HG02943 (cell line): ENCODE measurements around the gene CREB3L1.

Experiments
- ATAC-seq: cut with Tn5 transposase; IDR thresholded peaks from one replicate; pipeline ENCODE4 v1.9.1; 2021; ENCODE audit warnings: mild to moderate bottlenecking, low read depth, moderate library complexity; ENCODE audit not compliant: unreplicated experiment

Gene CREB3L1

DNA sequence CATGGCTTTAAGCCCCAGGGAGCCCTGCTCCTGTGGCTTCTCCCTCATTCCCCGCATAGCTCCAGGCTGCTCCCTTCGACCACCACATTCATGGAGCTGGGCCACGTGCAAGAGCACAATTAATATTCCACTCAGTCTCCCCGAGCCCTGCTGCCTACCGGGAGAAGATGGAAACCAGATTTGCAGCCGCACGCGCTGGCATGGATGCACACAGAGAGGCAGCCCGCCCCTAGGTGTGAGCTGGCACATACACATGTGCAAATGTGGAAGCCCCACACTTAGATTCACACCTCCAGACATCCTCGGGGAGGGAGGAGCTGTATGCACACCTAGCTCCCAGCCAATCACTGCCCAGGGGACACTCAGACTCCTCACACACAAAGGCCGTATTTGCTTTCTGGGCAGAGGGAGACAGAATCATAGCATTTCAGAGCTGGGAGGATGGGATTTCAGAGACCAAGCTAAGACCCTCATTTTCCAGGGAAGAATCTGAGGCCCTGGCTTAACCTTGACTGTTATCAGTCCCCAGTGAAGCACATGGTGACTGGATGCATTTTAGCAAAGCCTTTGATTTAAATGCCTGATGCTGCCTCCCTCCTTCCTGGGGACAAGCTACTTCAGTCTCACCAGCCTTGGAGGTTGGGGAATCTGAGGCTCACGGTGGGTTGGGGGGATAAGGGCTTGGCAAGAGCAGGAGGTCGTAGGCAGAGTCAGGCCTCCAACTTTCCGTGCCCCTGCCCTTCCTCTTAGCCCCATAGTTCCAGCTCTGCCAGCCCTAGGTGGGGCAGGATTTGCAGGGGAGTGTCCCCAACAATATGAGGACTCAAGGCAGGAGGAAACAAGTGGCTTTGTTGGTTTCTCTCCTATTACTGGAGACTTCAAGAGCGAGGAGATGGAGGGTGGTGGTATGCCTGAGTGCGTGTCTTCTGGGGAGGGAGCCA is 5.3 kb upstream of the CREB3L1 start:
- no peak for ATAC-seq

DNA sequence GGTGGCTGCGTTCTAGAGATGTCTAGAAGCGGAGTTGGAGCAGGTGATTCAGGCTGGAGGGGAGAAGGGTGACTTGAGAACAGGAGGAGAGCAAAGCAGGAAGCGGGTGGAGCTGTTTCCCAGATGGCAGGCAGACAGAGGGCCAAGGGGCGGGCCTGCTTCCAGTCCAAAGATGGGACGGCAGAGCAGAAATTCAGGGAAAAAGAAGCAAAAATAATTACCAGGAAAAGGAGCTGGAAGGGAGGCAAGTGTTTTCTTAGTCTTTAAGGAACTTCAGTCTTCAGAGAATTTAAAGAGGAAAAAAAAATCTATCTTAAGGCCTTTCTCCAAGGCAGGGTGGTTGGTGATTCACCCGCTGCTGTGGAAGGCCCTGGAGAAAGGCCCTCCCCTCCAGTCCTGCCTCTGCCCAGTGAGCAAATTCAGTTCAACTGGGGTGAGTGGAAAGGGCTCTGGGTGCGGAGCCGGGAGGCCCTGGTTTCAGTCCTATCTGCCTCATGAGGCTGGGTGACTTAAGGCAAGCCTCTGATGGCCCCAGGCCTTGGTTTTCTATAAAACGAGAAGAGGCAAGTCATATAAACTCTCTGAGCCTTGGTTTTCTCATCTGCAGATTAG is 4.5 kb upstream of the CREB3L1 start:
- ATAC-seq, result no peak

DNA sequence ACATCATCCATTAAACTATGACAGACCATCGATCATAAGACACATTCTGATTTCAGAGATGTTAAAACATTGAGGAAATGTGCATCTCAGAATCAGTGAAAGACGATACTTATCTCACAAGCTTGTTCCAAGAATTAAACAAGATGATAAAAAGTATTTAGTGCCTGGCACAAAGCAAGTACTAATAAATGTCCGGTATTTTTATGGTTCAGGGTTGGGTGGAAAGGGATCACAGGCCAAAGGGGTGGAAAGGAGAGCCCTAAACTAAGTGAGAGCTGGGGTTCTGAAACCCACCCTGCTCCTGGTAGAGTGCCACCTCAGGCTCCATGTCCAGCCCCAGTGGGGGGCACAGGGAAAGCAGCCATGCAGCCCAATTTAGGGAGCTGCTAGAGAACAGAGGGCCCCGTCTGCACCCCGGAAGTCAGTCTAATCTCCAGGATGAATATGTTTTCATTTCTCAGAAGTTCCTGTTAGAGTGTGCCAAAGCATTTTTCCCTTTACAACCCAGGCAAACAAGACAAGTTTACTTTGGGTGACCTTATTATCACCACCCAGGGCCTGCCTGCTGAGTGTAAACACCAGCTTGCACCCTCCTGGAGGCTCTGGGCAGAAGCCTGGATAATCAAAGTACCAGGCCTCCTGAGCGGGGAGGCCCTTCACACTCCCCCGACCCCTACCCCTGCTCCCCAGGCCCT is 3.8 kb upstream of the CREB3L1 start:
- ATAC-seq, result no peak

DNA sequence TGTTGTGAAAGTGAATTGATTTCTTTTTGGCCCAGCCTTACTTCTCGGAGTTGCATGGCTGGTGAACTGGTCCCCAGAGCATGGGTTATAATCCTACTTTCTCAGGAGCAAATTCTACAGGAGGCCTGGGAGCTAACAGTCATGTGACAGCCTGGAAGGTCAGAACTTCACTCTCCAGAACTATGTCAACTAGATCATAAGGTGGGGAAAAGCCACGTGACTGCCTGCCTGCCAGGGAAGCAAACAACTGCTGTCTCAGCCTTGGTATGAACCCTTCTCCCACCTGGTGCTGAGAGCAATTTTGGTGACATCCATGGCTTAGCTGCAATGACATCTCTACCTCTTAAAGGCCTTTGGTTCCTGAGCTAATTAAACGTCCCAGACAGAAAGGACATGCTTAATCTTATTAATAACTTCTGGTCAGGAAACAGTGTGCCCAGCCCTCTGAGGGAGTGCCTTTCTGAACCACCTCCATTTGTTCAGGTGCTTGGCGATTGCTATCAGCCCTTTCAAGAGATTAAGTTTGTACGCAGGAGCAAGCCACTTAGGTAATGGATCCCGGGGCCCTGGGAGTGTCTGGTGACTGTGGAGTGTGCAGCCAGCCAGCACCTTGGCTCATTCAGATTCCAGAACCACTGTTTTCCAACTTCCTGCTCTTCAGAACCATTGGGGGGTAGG is 1.4 kb upstream of the CREB3L1 start:
- ATAC-seq, result no peak

DNA sequence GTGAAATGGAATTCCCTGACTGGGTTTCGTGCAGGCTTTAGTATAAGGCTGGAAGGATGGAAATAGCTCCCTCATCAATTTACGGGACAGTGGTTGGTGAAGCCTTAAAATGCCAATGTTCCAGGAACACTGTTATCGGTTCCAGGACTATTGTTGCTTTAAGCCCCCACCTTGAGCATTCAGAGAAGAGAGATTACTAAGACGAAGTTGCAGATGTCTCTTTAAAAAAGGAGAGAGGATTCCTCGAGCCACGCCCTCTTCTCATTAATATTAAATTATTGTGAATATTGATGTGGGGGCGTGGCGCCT is 195 bp upstream of the CREB3L1 start:
- ATAC-seq, result no peak

DNA sequence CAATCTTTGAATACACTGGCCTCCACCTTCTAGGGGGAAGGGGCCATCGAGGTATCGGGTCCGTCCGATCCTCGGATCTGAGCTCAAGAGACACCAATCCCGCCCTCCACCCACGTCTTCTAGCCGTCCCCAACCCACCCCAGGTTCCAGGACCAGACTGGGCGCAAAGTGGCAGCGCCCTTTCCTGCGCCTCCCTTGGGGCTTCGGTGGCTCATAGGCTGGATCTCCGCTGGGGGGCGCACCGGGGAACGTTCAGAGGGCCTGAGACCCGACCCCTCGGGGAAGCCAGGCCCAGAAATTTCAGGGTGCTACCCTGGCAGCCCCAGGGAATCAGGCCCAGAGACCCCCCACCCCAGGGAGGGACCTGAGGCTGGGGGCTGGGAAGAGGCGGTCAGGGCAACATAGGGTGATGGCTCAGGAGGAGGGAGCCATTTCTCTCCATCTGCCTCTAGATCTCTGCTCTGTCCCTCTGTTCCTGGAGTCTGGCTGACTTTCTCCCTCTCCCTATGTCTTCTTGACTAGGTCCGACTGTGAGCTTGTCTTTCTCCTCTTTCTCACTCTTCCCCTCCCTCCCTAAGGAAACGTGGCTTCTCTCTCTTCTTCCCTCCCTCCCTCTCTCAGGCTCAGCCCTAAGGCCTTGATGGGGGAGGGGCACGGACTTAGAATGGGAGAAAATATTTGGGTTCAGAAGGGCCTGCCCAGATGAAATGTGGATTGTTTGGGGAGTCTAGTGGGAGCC is 1.1 kb downstream of the CREB3L1 start:
- ATAC-seq, result no peak

DNA sequence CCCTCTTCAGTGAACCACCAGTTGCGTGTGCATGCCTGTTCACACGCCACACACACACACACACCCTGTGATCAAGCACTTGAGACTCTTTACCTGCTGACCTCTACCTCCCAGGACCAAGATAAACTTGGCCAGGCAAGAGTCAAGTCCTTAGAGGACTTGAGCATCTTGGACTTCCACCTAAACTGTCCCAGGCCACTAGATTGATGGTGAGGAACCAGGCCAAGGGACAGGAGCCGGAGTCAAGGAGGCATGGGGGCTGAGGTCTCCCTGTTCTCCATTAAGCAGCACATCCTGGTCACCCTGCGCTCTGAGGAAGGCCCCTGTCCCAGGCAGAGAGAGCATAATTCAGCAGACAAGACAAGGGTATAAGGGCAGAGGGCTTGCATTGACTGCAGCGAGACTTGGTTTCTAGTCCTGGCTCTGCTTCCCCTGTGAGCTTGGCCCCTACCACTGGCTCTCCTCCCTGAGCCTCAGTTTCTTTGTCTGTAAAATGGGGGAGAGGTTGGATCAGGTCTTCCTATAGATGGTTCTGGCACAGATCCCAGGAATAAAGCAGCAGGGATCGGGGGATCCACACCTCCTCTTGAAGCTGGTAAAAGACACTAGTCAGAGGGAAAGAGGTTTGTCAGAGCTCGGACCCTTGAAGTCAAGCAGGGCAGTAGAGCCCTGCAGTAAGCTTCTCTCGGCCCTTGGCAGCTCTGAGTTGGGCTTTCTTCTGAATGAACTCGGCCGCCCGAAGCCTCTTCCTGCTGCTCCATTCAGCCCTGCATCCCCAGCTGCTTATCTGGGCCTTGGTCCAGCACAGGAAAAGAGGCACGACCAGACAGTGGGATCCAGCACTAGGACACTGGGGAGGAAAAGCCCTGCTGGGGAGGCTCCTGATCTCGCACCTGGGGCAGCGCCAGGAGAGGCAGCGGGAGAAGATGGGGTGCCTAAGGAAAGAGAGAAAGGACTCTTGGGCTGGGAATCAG is 2.0 kb downstream of the CREB3L1 start:
- no peak for ATAC-seq

DNA sequence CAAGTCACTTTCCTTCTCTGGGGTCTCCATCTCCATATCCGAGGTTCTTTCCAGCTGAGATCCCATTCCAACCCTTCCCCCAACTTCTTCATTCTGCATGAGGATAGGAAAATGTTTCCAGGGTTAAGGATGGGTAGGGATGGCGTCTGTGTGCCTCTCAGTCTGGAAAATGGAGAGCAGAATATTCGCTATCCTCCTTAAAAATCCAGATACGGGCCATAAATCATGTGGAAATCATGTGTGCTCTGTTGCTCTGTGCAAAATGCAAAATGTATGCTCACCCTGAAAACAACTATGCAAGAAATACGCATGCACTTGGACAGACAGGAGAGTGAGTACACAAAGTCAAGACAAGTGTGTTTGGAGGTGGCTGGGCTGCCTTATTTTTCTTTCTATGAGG is 3.2 kb downstream of the CREB3L1 start:
- ATAC-seq, result no peak

DNA sequence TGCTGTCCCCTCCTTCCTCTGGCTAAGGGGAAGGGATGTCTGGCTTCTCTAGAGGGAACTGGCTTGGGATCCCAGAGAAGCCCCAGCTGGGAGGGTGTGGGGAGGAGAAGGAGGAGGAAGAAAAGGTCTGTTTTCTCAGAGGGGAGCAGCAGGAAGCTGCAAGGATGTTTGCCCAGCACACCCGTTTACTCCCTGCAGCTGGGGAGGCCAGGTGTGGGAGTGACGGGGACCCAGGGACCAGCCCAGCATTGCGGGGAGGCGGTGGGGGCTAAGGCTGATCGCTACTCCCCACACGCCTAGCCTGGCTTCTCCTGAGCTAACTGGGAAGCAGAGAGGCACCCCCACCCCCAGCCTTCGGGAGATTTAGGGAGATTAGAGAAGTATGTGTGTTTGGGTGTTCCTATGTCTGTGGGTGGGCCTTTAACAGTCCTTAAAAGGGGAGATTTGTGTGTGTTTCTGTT is 3.9 kb downstream of the CREB3L1 start:
- ATAC-seq, result no peak

DNA sequence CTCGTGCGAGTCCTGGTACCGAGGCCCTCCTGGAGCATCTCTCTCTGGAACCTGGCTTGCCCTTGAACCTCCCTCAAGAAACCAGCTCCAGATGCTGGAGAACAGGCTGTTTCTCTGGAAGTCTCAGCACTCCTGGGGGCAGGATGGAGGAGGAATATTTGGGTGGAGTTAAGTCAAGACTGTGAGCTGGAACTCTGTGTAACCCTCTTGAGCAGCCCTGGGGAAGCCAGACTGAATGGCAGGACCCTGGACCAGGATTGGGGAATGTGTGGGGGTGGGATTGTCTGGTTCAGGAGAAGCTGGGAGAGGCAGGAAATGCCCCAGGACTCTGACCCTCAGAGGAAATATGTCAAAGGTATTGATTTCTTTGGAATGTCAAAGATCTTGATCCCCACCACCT is 7.7 kb downstream of the CREB3L1 start:
- ATAC-seq, result no peak

DNA sequence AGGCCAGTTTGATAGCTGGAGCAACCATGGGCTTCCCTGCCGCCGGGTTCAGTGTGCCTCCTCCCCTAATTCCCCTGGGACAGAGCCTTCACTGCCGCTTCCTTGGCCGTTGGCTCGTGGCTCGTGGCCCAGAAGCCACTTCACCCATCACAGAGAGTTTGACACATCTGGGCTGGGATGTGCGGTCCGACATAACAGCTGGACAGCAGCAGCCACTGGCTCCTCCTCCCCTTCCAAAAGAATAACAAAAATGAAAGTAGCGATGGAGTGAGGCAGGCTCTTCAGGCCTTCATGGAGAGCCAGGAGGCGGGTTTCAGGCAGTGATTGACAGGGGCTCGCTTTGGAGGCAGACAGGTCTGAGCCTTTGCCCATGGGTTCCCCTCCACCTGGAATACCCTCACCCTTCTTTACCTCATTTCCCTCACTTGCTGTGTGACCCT is 8.2 kb downstream of the CREB3L1 start:
- ATAC-seq, result no peak

DNA sequence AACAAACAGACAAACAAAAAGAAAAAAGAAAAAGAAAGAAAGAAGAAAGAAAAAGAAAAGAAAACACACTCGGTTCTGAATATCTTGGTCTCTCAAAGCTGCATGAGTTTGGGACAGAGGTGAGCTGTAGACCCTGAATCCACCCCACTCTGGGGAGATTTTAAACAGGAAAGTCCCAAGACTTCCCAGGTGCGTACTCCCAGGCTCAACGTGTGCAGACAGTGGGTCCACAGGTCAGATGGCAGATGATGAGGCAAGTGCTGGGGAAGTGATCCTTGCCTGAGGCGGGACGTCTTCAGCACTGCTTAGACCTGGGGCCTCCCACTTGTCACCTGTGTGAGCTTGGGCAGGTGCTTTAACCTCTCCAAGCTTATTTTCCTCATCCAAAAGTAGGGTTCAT is 9.3 kb downstream of the CREB3L1 start:
- no peak for ATAC-seq

DNA sequence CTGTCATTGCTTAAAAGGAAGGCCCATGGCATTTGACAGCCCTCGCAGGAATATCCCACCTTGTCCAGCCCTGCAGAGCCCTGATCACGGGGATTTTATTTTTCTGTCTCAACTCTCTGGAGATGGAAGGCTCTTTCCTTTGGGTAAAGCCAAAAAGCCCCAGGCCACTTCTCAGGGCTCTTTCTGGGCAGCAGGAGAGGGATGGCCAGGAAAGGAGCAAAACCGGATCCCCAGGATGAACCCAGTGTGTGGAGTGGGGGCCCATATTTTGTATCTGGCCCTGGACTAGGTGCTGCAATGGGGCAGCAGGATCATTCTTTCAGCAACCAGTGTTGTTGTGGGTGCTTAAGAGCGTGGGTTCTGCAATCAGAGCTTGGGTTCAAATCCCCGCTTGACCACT is 11.0 kb downstream of the CREB3L1 start:
- no peak for ATAC-seq

DNA sequence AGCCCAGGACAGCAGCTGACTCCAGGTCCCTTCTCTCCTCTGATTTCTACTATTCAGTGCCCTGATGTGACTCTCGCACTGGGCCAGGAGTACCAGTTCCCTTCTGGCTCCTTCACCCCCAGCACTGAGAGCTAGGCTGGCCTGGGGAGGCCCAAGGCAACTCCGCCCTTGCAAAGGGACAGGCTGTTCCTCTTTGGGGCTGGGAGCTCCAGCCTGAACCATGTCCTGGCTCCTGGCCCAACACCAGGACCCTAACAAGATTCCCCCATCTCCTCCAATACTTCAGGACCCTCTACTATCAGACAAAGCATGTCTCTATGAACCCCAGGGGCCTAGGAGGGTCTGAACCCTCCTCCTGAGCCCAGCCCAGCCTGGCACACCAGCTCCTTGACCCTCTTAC is 12.5 kb downstream of the CREB3L1 start:
- ATAC-seq, result no peak

DNA sequence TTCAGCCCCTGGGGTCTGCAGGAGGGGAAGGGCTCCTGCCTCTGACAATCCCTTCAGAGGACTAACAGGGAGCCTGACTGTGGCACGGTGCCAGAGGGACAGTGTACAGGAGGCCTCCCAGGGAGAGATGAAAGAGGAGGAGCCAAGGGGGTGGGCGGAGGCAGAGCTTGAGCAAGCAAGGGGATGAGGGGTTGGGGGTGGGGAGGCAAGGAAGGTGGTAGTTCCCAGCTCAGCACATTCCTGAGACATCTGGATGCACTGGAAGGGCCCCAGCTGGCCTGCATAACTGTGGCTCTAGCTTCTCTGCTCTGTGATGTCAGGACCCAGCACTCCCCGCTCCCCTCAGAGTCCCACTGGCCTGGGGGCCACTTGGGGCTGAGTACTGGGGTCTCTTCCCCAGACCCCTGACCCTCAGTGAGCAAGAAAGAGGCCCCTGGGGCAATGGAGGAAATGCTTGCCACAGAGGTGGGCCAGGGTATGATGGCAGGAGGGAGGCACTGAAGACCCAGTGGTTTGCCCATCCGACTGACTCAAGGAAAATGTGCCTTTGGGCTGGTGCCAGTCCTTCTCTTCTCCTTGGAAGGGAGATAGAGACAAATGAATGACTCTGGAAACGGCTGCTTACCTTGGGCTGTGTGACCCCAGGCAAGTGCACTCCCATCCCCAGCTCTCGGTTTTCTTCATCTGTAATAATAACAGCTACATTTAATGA is 13.3 kb downstream of the CREB3L1 start:
- no peak for ATAC-seq

DNA sequence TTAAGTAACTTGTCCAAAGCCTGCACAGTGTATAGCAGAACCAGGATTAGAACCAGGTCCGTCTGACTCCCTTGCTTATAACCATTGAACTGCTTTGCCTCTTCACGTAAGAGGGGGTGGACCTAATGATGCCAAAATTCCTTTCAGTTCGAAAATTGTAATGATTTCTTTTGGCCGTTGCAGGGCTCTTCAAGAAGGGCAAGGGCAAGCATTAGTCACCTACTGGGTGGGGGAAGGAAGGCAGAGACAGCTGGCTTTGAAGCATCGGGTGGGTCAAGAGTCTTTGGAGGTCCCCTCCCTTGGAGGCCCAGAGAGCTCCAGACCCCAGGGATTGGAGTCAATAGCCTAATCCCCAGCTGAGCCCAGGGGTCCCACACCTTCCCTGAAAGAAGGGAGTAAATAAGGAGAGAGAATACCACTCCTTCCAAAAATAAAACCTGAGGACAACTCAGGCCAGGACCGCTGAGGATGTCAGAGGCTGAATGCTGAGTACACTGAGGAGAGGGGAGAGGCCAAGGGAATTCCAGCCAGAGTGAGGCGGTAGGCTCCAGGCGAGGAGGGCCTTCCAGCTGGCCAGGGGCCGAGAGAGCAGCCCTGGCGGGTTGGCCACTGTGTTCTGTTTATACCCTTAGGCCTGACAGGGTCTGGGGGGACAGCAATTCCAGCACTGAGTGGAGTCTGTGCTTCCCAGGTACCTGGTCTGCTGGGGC is 14.1 kb downstream of the CREB3L1 start:
- no peak for ATAC-seq

DNA sequence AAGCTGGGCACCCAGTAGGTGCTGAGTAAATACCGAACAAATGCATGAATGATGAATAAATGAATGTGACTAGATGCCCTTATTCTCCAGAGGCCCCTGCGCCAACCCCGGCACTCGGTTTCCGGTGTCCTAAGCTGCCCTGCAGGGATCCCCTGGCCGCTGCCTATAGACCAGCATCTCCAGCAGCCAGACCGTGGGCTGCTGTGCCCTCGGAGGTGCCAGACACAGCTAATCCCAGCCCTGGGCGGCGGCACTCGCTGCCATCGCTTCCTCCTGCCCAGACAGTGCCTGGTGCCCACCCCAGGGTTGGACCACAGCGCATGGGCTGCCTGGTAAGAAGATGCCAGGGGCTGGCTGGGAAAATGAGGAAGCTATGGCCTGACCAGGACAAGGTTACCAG is 15.6 kb downstream of the CREB3L1 start:
- ATAC-seq, result no peak

DNA sequence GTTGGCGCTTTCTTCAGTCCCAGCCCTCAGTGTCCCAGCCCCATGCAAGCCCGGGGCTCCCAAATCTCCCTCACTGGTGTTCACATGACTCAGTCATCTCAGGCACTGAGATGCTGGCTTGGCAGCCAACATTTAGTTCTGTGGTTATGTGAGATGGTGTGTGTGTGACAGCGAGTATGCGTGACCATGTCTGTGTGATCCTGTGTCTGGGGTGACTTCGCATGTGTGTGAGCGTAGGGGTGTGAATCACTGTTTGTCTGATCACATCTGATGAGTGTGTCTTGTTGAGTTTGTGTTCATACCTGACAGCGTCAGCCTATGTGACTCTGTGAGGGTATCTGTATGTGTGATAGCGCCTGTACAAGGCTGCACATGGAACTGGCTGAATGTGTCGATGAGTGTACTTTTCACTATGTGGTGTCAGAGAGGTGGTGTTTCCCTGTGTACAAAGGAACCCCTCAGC is 16.2 kb downstream of the CREB3L1 start:
- ATAC-seq, result no peak
